Left renal cortex interstitium (tissue), 4 donors: Measurements from ENCODE around the gene LRFN2. TPM values are rescaled to one million over a fixed set of nuclear protein-coding genes. Genes with fewer than 3 reads are reported as not detected.

ENCODE experiments used
- DNase-seq, 4 donors: peaks; one replicate each; pipeline ENCODE4 v3.0.0-alpha.2; 2013; ENCODE audit warnings: low read depth in 4 of 4, low spot score in 2 of 4, missing footprints in 1 of 4
- polyA plus RNA-seq, 4 donors: library from polyadenylated mRNA; unstranded; fragments of 120-200 nt; gene quantifications; one replicate each; pipeline ENCODE4 v1.2.1, GENCODE V29; 2013; ENCODE audit not compliant: insufficient read length in 4 of 4

LRFN2 gene
- polyA plus RNA-seq, 4 donors, result 1.1 to 1.4 (median 1.3) TPM

- DNase-seq, result no peak
Observed at GRCh38 chr6:40387871-40388264, 199.3 kb downstream of the LRFN2 start.

DNA sequence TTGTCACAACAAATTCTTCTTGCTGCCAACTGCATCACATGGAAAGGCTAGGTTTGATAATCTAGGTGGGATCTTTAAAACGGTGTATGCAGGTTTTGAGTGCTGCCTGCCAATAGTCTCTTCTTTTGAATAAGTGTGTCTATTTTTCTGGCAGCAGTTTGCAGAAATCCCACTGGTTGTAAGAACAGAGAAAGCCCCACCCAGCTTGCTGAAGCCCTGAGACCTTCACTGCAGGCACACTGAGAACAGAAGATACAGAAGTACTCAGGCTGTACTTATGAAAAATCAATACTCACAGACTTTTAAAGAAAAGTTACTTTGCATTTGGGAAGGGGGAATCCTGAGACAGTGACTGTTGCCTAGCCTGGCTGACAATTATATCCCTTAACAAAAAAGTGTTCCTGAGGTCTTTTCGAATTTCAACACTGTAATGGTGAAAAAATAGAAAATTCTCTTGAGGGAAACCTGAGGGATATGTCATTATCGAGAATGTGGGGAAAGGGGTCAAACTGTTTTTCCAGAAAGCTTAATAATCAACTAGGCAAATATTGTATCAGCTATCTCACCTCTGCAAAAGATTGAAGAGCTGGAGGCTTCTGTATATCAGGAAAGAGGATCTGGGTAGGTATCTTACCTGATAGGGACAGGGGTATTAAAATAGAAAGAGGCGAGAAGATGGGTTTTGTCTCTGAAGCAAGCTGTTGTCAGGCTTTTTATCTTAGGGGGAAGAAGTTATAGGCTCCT is 199.9 kb downstream of the LRFN2 start:
- no peak for DNase-seq

DNA sequence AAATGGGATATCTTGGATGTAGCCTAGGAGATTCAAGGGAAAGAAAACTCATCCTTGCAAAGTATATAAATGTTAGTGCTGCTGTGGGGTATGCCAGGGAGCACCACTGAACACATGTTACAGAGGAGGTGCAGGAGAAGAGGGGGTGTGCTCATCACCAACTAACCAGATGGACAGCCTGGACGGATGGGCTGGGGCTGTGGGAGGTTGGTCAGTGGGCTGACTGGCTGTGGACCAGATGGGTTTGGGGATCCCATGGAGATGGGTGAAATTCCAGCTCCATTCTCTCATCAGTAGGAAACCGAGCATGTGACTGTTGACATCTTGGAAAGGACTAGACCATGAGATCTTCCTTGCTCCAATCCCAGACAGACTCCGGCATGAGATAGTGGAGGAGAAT is 201.0 kb downstream of the LRFN2 start:
- no peak for DNase-seq

- no peak for DNase-seq
Observed at GRCh38 chr6:40383348-40384115, 203.6 kb downstream of the LRFN2 start.

- DNase-seq, result no peak
Observed at GRCh38 chr6:40380271-40380670, 206.9 kb downstream of the LRFN2 start.

DNA sequence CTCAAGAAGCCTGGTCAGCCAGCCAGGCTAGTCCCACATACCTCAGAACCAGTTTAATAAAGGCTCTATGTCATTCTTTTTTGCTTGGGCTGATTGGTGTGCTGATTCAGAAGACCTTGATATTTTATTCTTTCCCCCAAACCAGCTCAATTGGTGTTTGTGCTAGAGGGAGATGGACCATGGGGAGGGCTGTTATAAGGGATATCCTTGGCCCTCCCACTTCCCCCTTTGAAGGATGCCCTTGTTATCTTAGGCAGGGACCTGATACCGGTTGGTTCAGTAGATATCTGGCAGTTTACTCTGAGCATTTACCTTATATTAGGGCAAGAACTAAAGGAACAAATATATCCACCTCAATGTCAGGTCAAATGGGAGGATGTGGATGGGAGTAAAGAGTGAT is 207.4 kb downstream of the LRFN2 start:
- no peak for DNase-seq

GRCh38 chr6:40378725-40379074 is 208.5 kb downstream of the LRFN2 start:
- no peak for DNase-seq

GRCh38 chr6:40378071-40378724 is 209.0 kb downstream of the LRFN2 start:
- no peak for DNase-seq

GRCh38 chr6:40377173-40377806 is 209.9 kb downstream of the LRFN2 start:
- DNase-seq, result no peak

GRCh38 chr6:40376113-40376650 is 211.0 kb downstream of the LRFN2 start:
- DNase-seq, result no peak

GRCh38 chr6:40373267-40373666 is 213.9 kb downstream of the LRFN2 start:
- no peak for DNase-seq

DNA sequence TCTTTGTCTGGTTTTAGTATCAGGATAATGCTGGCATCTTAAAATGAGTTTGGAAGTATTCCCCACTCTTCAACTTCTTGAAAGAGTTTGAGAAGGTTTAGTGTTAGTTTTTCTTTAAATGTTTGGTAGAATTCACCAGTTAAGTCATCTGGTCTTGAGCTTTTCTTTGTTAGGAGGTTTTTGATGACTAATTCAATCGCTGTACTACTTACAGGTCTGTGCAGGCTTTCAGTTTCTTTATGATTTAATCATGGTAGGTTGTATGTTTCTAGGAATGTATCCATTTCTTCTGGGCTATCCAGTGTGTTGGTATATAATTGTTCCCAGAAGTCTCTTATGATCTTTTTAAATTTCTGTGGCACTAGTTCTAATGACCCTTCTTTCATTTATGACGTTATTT is 215.5 kb downstream of the LRFN2 start:
- DNase-seq, result no peak

GRCh38 chr6:40371095-40371494 is 216.1 kb downstream of the LRFN2 start:
- DNase-seq, result no peak

DNA sequence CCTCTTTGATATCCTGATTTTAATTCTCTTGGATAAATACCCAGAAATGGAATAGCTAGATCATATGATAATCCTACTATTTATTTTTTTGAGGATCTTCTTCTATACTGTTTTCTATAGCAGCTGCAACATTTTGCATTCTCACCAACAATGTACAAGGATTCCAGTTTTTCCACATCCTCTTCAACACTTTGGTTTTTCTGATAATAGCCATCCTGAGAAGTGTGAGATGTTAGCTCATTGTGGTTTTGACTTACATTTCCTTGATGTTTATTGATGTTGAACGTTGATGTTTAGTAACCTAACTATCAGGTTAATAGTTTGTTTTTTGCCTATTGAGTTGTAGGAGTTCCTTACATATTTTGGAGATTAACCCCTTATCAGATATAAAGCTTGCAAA is 217.3 kb downstream of the LRFN2 start:
- no peak for DNase-seq

- DNase-seq, result no peak
Observed at GRCh38 chr6:40369042-40369441, 218.1 kb downstream of the LRFN2 start.

GRCh38 chr6:40362859-40363258 is 224.3 kb downstream of the LRFN2 start:
- DNase-seq, result no peak

- DNase-seq, result no peak
Observed at GRCh38 chr6:40359808-40360207, 227.4 kb downstream of the LRFN2 start.

GRCh38 chr6:40358473-40359460 is 228.4 kb downstream of the LRFN2 start:
- no peak for DNase-seq

DNA sequence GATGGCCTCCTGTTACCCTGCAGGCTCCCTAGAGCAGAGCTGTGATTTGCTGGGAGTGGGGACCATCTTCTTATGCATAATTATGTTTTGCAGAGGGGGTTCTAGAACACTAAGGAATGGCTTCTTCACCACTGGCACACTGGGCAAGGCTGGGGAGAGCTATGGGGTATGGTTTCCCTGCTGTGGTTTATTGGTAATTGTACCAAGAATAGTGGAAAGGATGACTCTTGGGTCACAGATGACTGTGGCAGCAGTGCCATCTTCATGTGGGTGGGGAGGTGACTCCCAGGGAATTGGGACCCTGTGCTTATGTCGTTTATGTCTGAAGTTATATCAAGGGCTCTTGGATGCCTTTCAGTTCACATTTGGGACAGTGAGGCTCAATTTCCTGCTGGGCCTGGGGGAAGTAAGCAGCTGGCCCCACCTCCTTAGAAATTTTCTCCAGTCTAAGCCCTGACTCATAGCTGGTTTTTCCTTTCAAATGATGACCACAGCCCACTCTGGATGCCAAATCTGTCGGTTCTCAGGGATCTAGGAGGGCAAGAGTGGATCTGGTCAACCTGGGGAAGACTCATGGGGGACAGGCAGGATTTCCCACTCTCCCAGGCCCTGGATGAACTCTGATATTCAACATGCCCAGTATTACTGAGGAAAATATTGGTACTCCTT is 230.8 kb downstream of the LRFN2 start:
- DNase-seq, result no peak
